Breast epithelium (tissue), 4 donors: ENCODE results near the gene RBM7. TPM values are rescaled to one million over a fixed set of nuclear protein-coding genes. Genes with fewer than 3 reads are reported as not detected.

Experiments used
- DNase-seq, 2 donors: peaks; one replicate each; pipeline ENCODE4 v3.0.0-alpha.2; 2019; ENCODE audit warnings: low spot score in 2 of 2
- H3K27ac ChIP-seq, 2 donors: fragments of 200-600 bp; sonication (generic) in 1 of 2; one replicate each; pipeline ENCODE4 v1.5.1; 2016 to 2019; ENCODE audit warnings: mild to moderate bottlenecking in 1 of 2
- H3K27me3 ChIP-seq, 2 donors: fragments of 200-600 bp; sonication (generic) in 1 of 2; one replicate each; pipeline versions ENCODE4 v1.5.1 to v1.6.0; 2017 to 2019; ENCODE audit warnings: control low read depth in 1 of 2, mild to moderate bottlenecking in 1 of 2
- H3K36me3 ChIP-seq: fragments of 200-600 bp; one replicate; pipeline ENCODE4 v1.5.1; 2019
- H3K4me1 ChIP-seq, 2 donors: fragments of 200-600 bp; sonication (generic); one replicate each; pipeline ENCODE4 v1.5.1; 2016 to 2019; ENCODE audit warnings: control low read depth in 1 of 2
- H3K4me3 ChIP-seq, 3 donors: fragments of 200-600 bp; sonication (generic); 1 replicate in 2 of 3; 2 replicates in 1 of 3; pipeline ENCODE4 v1.5.1; 2016 to 2019; ENCODE audit warnings: mild to moderate bottlenecking in 3 of 3, moderate library complexity in 2 of 3
- H3K9me3 ChIP-seq, 2 donors: fragments of 200-600 bp; sonication (generic) in 1 of 2; one replicate each; pipeline ENCODE4 v1.5.1; 2016 to 2019; ENCODE audit warnings: control low read depth in 1 of 2
- CTCF ChIP-seq, 3 donors: fragments of 450-650 bp; IDR thresholded peaks; one replicate each; pipeline ENCODE4 v1.5.1; 2016 to 2017; ENCODE audit warnings: antibody characterized with exemption in 3 of 3, mild to moderate bottlenecking in 3 of 3, moderate library complexity in 3 of 3
- POLR2A ChIP-seq: fragments of 450-650 bp; IDR thresholded peaks from one replicate; pipeline ENCODE4 v1.6.1; 2016; ENCODE audit warnings: antibody characterized with exemption, mild to moderate bottlenecking, moderate library complexity
- POLR2AphosphoS5 ChIP-seq, 3 donors: sonication (generic); formaldehyde crosslinking; IDR thresholded peaks; one replicate each; pipeline ENCODE4 v1.6.1; 2017; ENCODE audit warnings: antibody characterized with exemption in 3 of 3
- intact Hi-C: fragments of 100-400 bp; cut with DNase I; formaldehyde crosslinking; loops from one replicate; pipeline ENCODE4 v1.15.1; 2023; ENCODE audit warnings: low total_unique reads
- total RNA-seq, 3 donors: library from RNA; depleted of rRNA; stranded (reverse); fragments of >200 nt; gene quantifications; one replicate each; pipeline ENCODE4 v1.1.0, GENCODE V29; 2016

RBM7 gene
- total RNA-seq, 3 donors from 2014 or later = 14.7 to 29.7 (median 25.2) TPM

GRCh38 chr11:114384487-114384886, 16.0 kb upstream of the RBM7 start:
- Histone ChIP-seq H3K27ac (no peak overlapping the region), H3K27me3 (no peaks in the 10 kb centered on the region), H3K36me3 (no peaks in the 10 kb centered on the region), H3K9me3 (no peaks in the 10 kb centered on the region), H3K4me1 (no peaks in the 10 kb centered on the region), H3K4me3 (no peak overlapping the region)
- intact Hi-C loops = no loop called here
- no peak for TF ChIP-seq POLR2AphosphoS5 (IDR thresholded peaks at IDR 0.05)
- TF ChIP-seq POLR2A = no peak
- no peak for TF ChIP-seq CTCF (IDR thresholded peaks at IDR 0.05)
- no peak for DNase-seq

DNA sequence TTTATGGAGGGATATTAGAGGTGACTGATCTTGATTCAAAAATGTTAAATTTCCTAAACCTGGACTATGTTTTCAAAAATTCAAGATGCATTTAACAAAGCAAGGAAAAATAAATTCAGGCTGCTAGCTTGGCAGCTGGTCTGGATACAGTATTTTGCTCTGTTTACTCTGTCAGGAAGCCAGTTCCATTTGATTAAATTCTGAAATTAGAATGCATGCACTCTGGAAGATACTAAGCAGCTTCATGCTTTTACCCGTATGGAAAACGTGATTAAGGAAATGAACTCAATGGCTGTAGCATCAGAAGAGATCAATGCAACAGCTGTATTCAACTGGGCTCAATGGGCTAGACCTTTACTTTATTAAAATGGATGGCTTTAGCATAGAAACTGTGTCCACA, 14.3 kb upstream of the RBM7 start:
- no peaks in the 10 kb centered on the region for H3K27me3 ChIP-seq
- intact Hi-C loops = no loop called here

GRCh38 chr11:114386545-114386944, 13.9 kb upstream of the RBM7 start:
- H3K27me3 ChIP-seq = no peaks in the 10 kb centered on the region
- no peak overlapping the region for H3K27ac ChIP-seq
- intact Hi-C loops = no loop called here
- no peaks in the 10 kb centered on the region for H3K9me3 ChIP-seq
- H3K4me1 ChIP-seq = no peaks in the 10 kb centered on the region
- no peak for DNase-seq
- no peaks in the 10 kb centered on the region for H3K36me3 ChIP-seq
- H3K4me3 ChIP-seq = no peak overlapping the region
- TF ChIP-seq CTCF (IDR thresholded peaks at IDR 0.05) (no peak), POLR2AphosphoS5 (IDR thresholded peaks at IDR 0.05) (no peak), POLR2A (no peak)

More for the DNA sequence above, 14.3 kb upstream of the RBM7 start:
- Histone ChIP-seq H3K4me3 (no peak overlapping the region), H3K9me3 (no peaks in the 10 kb centered on the region), H3K36me3 (no peaks in the 10 kb centered on the region), H3K27ac (no peak overlapping the region), H3K4me1 (no peaks in the 10 kb centered on the region)
- TF ChIP-seq POLR2AphosphoS5 (IDR thresholded peaks at IDR 0.05) (no peak), POLR2A (no peak), CTCF (IDR thresholded peaks at IDR 0.05) (no peak)
- DNase-seq = no peak

DNA sequence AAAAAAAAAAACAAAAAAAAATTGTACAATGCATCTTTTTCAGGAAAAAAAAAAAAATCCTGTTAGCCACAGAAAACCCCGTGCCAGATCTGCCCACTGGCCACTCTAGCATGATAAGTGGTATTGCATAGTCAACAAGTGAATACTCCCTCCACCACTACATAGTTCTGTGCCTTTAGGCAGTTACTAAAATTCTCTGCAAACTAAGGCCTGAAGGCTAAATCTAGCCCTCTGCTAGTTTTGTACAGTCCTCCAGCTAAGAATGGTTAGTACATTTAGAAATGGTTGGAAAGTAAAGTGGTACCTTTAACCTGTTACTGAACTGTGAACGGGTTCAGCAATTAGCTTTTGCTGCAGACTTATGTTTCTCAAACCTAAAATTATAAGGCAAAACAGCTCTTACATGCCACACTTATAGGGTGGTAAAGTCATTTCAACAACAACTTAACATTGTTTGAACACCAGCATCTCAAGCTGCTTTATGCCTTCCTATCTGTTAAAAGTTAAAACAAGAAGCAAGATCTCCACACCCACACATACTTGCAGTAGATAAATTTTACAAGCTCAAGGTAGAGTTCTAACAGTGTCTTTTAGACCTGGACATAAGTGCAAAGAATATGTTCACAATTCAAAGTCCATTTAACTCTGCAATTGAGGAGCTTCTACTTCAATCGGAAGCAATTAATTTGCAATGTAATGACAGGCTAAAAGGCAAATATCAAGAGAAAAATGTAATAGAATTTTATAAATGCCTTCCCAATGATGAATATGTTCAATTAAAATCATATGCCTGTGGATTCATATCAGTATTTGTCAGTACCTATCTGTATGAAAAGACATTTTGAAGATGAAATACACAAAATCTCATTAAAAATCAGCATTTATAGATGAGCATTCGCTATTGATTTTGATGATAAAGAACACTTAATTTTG, 7.5 kb upstream of the RBM7 start:
- no peak for DNase-seq
- Histone ChIP-seq H3K27ac (no peak overlapping the region), H3K27me3 (no peaks in the 10 kb centered on the region), H3K9me3 (no peaks in the 10 kb centered on the region), H3K4me3 (no peak overlapping the region), H3K4me1 (no peaks in the 10 kb centered on the region), H3K36me3 (no peaks in the 10 kb centered on the region)
- TF ChIP-seq POLR2A (no peak), CTCF (IDR thresholded peaks at IDR 0.05) (no peak), POLR2AphosphoS5 (IDR thresholded peaks at IDR 0.05) (no peak)
- intact Hi-C loops = no loop called here

- TF ChIP-seq POLR2A (no peak), POLR2AphosphoS5 (IDR thresholded peaks at IDR 0.05) (no peak), CTCF (IDR thresholded peaks at IDR 0.05) (no peak)
- H3K4me1 ChIP-seq = no peaks in the 10 kb centered on the region
- no peak for DNase-seq
- no peak overlapping the region for H3K4me3 ChIP-seq
- no peak overlapping the region for H3K27ac ChIP-seq
- intact Hi-C loops = no loop called here
- no peaks in the 10 kb centered on the region for H3K27me3 ChIP-seq
- no peaks in the 10 kb centered on the region for H3K9me3 ChIP-seq
- no peaks in the 10 kb centered on the region for H3K36me3 ChIP-seq
Observed at GRCh38 chr11:114395736-114396135, 4.7 kb upstream of the RBM7 start.
